GM20000 (cell line): Measurements from ENCODE around the gene MYOCD.

Experiments used
- DNase-seq: peaks from one replicate; pipeline ENCODE4 v3.0.0; 2012; ENCODE audit warnings: low spot score
- CTCF ChIP-seq: IDR thresholded peaks from 2 replicates; pipeline ENCODE4 v1.5.1; 2012; ENCODE audit warnings: mild to moderate bottlenecking, control low read depth; ENCODE audit errors: extremely low read depth, missing control alignments

MYOCD gene

GRCh38 chr17:12680407-12680897, 14.8 kb downstream of the MYOCD start:
- no peak for TF ChIP-seq CTCF
- no peak for DNase-seq

- TF ChIP-seq CTCF = no peak
- no peak for DNase-seq
Observed at GRCh38 chr17:12680993-12681392, 15.3 kb downstream of the MYOCD start.

- DNase-seq = no peak
- TF ChIP-seq CTCF = no peak
Observed at GRCh38 chr17:12683299-12683698, 17.6 kb downstream of the MYOCD start.

GRCh38 chr17:12686486-12686885, 20.8 kb downstream of the MYOCD start:
- no peak for DNase-seq
- no peak for TF ChIP-seq CTCF

- no peak for TF ChIP-seq CTCF
- DNase-seq = no peak
Observed at GRCh38 chr17:12688382-12688781, 22.7 kb downstream of the MYOCD start.

- TF ChIP-seq CTCF = no peak
- DNase-seq = no peak
Observed at GRCh38 chr17:12691173-12691572, 25.5 kb downstream of the MYOCD start.

- no peak for DNase-seq
- TF ChIP-seq CTCF = no peak
Observed at GRCh38 chr17:12693640-12694039, 27.9 kb downstream of the MYOCD start.
